HTERT RPE-1 (cell line): ENCODE measurements around the gene APOL2.

ENCODE experiments used
- in situ Hi-C: fragments of 300-500 bp; cut with MboI; formaldehyde crosslinking; loops from 4 replicates; pipeline ENCODE4 v1.14.3; 2020; ENCODE audit warnings: low sequenced_read_pairs

The APOL2 gene

GRCh38 chr22:36180038-36180880 lies 59.1 kb downstream of the APOL2 start:
- in situ Hi-C loops: no loop called here

GRCh38 chr22:36177160-36177559 lies 62.2 kb downstream of the APOL2 start:
- in situ Hi-C loops: no loop called here
